Measurements from ENCODE around the gene ZFP42. TPM values are rescaled to one million over a fixed set of nuclear protein-coding genes. Genes with fewer than 3 reads are reported as not detected.

ZFP42 gene
- total and polyA plus RNA-seq, 9 donors: 0.28 TPM; not detected in 8

- Histone ChIP-seq H3K36me3 (no peaks in the 10 kb centered on the region), H3K9me3 (no peaks in the 10 kb centered on the region), H3K4me1 (ENCODE audit: insufficient read depth) (no peaks in the 10 kb centered on the region), H3K4me3 (no peak overlapping the region), H3K27ac (no peak overlapping the region), H3K27me3 (no peaks in the 10 kb centered on the region)
- TF ChIP-seq EP300 (IDR thresholded peaks at IDR 0.05): no peak
- no peak for TF ChIP-seq CTCF (IDR thresholded peaks at IDR 0.05)
- TF ChIP-seq POLR2A (IDR thresholded peaks at IDR 0.05): no peak
- 85 to 90% (median 89%) methylated on average over 8 of the region's 8 CpGs for WGBS, 3 donors
- intact Hi-C loops (cut with DNase I): no loop called here
- DNase-seq: no peak
Measured at GRCh38 chr4:187965726-187966125, 29.8 kb upstream of the ZFP42 start.

- TF ChIP-seq POLR2A (IDR thresholded peaks at IDR 0.05): no peak
- no peak for TF ChIP-seq EP300 (IDR thresholded peaks at IDR 0.05)
- TF ChIP-seq CTCF (IDR thresholded peaks at IDR 0.05): no peak
- 79 to 83% (median 81%) methylated on average over 5 of the region's 5 CpGs for WGBS, 3 donors
- intact Hi-C loops (cut with DNase I): no loop called here
Measured at GRCh38 chr4:187972135-187972534, 23.4 kb upstream of the ZFP42 start.

GRCh38 chr4:187983746-187984145, 11.8 kb upstream of the ZFP42 start:
- Histone ChIP-seq H3K9me3 (no peaks in the 10 kb centered on the region), H3K36me3 (no peaks in the 10 kb centered on the region), H3K27me3 (no peaks in the 10 kb centered on the region), H3K4me1 (ENCODE audit: insufficient read depth) (no peaks in the 10 kb centered on the region), H3K4me3 (no peak overlapping the region), H3K27ac (no peak overlapping the region)
- intact Hi-C loops (cut with DNase I): no loop called here
- TF ChIP-seq CTCF (IDR thresholded peaks at IDR 0.05): no peak
- 93 to 96% (median 94%) methylated on average over 2 of the region's 2 CpGs for WGBS, 3 donors
- no peak for DNase-seq

More at GRCh38 chr4:187972135-187972534, 23.4 kb upstream of the ZFP42 start:
- no peaks in the 10 kb centered on the region for H3K4me1 ChIP-seq (ENCODE audit: insufficient read depth)
- no peaks in the 10 kb centered on the region for H3K27me3 ChIP-seq
- H3K36me3 ChIP-seq: no peaks in the 10 kb centered on the region
- no peak overlapping the region for H3K27ac ChIP-seq
- no peaks in the 10 kb centered on the region for H3K9me3 ChIP-seq
- no peak for DNase-seq
- H3K4me3 ChIP-seq: no peak overlapping the region

- Histone ChIP-seq H3K36me3 (no peaks in the 10 kb centered on the region), H3K27me3 (no peaks in the 10 kb centered on the region), H3K4me3 (no peak overlapping the region), H3K9me3 (peaks cover 0 to 10% of the 10 kb centered on the region in 2 donors), H3K4me1 (ENCODE audit: insufficient read depth) (no peaks in the 10 kb centered on the region), H3K27ac (no peak overlapping the region)
- WGBS, 3 donors: 70 to 82% (median 76%) methylated on average over 5 of the region's 5 CpGs
- TF ChIP-seq EP300 (IDR thresholded peaks at IDR 0.05): no peak
- no peak for TF ChIP-seq CTCF (IDR thresholded peaks at IDR 0.05)
- TF ChIP-seq POLR2A (IDR thresholded peaks at IDR 0.05): no peak
- intact Hi-C loops (cut with DNase I): no loop called here
- DNase-seq: no peak
Measured at GRCh38 chr4:187992971-187993370, 2.6 kb upstream of the ZFP42 start.

GRCh38 chr4:187993827-187994226, 1.7 kb upstream of the ZFP42 start:
- no peaks in the 10 kb centered on the region for H3K4me1 ChIP-seq (ENCODE audit: insufficient read depth)
- H3K9me3 ChIP-seq: peaks cover 0 to 10% of the 10 kb centered on the region in 2 donors
- no peak overlapping the region for H3K27ac ChIP-seq
- 64 to 74% (median 66%) methylated on average over 6 of the region's 6 CpGs for WGBS, 3 donors
- TF ChIP-seq EP300 (IDR thresholded peaks at IDR 0.05) (no peak), CTCF (IDR thresholded peaks at IDR 0.05) (no peak), POLR2A (IDR thresholded peaks at IDR 0.05) (no peak)
- H3K36me3 ChIP-seq: no peaks in the 10 kb centered on the region
- intact Hi-C loops (cut with DNase I): no loop called here
- no peaks in the 10 kb centered on the region for H3K27me3 ChIP-seq
- H3K4me3 ChIP-seq: no peak overlapping the region
- DNase-seq: no peak
